ENCODE measurements around the gene GSTK1. TPM values are rescaled to one million over a fixed set of nuclear protein-coding genes. Genes with fewer than 3 reads are reported as not detected.

GSTK1 gene
- total and polyA plus RNA-seq, 10 of the 15 experiments (the other 5 are each of a cell fraction or from before 2014, with no cell fraction given) = 76.2 to 166 (median 127) TPM

DNA sequence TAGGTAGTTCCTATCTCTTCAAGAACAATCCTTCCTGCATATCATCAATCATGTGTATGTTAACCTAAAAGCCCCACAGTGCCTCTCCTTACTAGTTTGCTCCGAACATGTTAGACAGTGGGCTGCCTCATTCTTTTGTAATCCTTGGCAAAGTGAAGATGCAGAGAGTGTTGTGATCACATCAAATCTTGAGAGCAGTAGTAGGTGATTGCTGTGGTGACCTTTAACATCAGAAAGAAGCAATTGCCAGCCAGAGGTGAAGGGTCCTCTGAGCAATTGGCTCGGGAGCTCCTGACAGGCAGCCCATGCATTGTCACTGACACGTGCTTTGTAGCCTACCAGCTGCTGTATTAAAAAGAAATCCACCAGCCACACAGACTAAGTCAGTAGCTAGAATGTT lies 19.6 kb upstream of the GSTK1 start (continued):
- TF ChIP-seq, protein P1, sequence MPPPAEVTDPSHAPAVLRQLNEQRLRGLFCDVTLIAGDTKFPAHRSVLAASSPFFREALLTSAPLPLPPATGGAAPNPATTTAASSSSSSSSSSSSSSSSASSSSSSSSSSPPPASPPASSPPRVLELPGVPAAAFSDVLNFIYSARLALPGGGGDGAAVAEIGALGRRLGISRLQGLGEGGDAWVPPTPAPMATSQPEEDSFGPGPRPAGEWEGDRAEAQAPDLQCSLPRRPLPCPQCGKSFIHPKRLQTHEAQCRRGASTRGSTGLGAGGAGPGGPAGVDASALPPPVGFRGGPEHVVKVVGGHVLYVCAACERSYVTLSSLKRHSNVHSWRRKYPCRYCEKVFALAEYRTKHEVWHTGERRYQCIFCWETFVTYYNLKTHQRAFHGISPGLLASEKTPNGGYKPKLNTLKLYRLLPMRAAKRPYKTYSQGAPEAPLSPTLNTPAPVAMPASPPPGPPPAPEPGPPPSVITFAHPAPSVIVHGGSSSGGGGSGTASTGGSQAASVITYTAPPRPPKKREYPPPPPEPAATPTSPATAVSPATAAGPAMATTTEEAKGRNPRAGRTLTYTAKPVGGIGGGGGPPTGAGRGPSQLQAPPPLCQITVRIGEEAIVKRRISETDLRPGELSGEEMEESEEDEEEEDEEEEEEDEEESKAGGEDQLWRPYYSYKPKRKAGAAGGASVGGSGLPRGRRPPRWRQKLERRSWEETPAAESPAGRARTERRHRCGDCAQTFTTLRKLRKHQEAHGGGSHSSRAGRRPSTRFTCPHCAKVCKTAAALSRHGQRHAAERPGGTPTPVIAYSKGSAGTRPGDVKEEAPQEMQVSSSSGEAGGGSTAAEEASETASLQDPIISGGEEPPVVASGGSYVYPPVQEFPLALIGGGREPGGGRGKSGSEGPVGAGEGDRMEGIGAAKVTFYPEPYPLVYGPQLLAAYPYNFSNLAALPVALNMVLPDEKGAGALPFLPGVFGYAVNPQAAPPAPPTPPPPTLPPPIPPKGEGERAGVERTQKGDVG (CRISPR knock-in tag; IDR thresholded peaks at IDR 0.05) = no peak
- no peak for TF ChIP-seq NFIC (IDR thresholded peaks at IDR 0.05; ENCODE audit: low read depth, low read length)

DNA sequence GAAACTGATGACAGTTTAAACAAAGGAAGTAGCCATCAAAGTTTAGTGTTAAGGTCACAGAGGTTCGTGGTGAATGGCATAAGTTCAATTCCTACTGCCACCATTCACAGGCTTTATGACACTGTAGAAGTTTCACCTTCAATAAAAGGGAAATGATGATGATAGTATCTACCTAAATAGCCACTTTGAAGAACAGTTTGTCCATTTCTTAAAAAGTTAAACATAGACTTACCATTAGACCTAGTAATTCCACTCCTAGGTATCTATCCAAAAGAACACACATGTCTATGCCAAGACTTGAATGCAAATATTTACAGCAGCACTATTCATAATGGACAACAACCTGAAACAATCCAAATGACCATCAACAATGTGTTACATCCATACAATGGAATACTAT lies 18.9 kb upstream of the GSTK1 start:
- Histone ChIP-seq H3K9ac (ENCODE audit: control insufficient read depth, insufficient read depth, low read length) (no peak overlapping the region), H3K4me3 (no peak overlapping the region), H3K27me3 (replicated peaks in 1 of 2; ENCODE audit: control insufficient read depth in 2 of 2, insufficient read depth in 2 of 2, low read length in 1 of 2) (no peaks in the 10 kb centered on the region), H2AFZ (ENCODE audit: control insufficient read depth, low read depth, low read length) (no peak overlapping the region), H3K79me2 (ENCODE audit: control insufficient read depth, insufficient read depth, low read length) (no peaks in the 10 kb centered on the region), H3K4me1 (ENCODE audit: control insufficient read depth, insufficient read depth, low read length) (no peaks in the 10 kb centered on the region), H4K20me1 (ENCODE audit: control insufficient read depth, insufficient read depth) (no peaks in the 10 kb centered on the region), H3K4me2 (ENCODE audit: control insufficient read depth, insufficient read depth) (no peak overlapping the region), H3K9me3 (replicated peaks; ENCODE audit: control insufficient read depth, insufficient read depth, low read length) (no peaks in the 10 kb centered on the region; the same call in 2 of the 3 replicates), H3K27ac (ENCODE audit: control insufficient read depth, insufficient read depth) (no peak overlapping the region), H3K36me3 (ENCODE audit: control insufficient read depth in 2 of 2, insufficient read depth in 2 of 2, low read length in 1 of 2) (no peaks in the 10 kb centered on the region)
- 0% methylated on average over 1 of the region's 1 CpG for WGBS (ENCODE audit: insufficient coverage, insufficient replicate concordance, low lambda C conversion rate, missing lambda C conversion rate)
- POLR2A ChIA-PET = no interaction called here
- no peak for FAIRE-seq
- no peak for ATAC-seq
- BruUV-seq (replicated peaks) = no TSS peak
- intact Hi-C loops (cut with micrococcal nuclease; ENCODE audit: unreplicated experiment) (loop anchor here (10.0 kb wide), 1 partner anchor 880 kb away; the partner anchor contains the start of gene OR2A14), in situ Hi-C loops (cut with MboI) (no loop called here)
- no peak for DNase-seq (ENCODE audit: low read depth, low spot score)
- CTCF ChIA-PET = interaction anchor here (1.5 to 6.9 kb wide), 3 partner anchors 57 to 171 kb away, joined by 3 to 124 read pairs (median 3); no protein-coding TSS in a partner anchor
- SMC1A ChIA-PET (ENCODE audit: uncharacterized antibody, unreplicated experiment) = interaction anchor here (1.1 to 1.5 kb wide), 2 partner anchors 64 to 173 kb away, joined by 3 read pairs; no protein-coding TSS in a partner anchor
- RAD21 ChIA-PET (ENCODE audit: unreplicated experiment) = interaction anchor here (1.4 kb wide), 1 partner anchor 61 kb away, joined by 4 read pairs; no protein-coding TSS in a partner anchor
- TF ChIP-seq HDGF (IDR thresholded peaks at IDR 0.05) (no peak), EED (IDR thresholded peaks at IDR 0.05; ENCODE audit: low read depth) (no peak), PML (IDR thresholded peaks at IDR 0.05; ENCODE audit: low read length) (no peak), BRCA1 (IDR thresholded peaks at IDR 0.05; ENCODE audit: low read depth, low read length) (no peak), CREB1 (IDR thresholded peaks at IDR 0.05; ENCODE audit: low read depth) (no peak), YY1 (IDR thresholded peaks at IDR 0.05; ENCODE audit: low read depth, low read length) (no peak), TARDBP (IDR thresholded peaks at IDR 0.05; ENCODE audit: borderline replicate concordance) (no peak), BMI1 (IDR thresholded peaks at IDR 0.05; ENCODE audit: borderline replicate concordance) (no peak), STAT3 (IDR thresholded peaks at IDR 0.05; ENCODE audit: low read depth, low read length) (no peak), ZNF207 (IDR thresholded peaks at IDR 0.05; ENCODE audit: borderline replicate concordance) (no peak), ZZZ3 (IDR thresholded peaks at IDR 0.05; ENCODE audit: control insufficient read depth, insufficient read length, low read depth) (no peak)
- TF ChIP-seq, protein P1 (CRISPR knock-in tag; IDR thresholded peaks at IDR 0.05) = no peak
- TF ChIP-seq, protein P2, sequence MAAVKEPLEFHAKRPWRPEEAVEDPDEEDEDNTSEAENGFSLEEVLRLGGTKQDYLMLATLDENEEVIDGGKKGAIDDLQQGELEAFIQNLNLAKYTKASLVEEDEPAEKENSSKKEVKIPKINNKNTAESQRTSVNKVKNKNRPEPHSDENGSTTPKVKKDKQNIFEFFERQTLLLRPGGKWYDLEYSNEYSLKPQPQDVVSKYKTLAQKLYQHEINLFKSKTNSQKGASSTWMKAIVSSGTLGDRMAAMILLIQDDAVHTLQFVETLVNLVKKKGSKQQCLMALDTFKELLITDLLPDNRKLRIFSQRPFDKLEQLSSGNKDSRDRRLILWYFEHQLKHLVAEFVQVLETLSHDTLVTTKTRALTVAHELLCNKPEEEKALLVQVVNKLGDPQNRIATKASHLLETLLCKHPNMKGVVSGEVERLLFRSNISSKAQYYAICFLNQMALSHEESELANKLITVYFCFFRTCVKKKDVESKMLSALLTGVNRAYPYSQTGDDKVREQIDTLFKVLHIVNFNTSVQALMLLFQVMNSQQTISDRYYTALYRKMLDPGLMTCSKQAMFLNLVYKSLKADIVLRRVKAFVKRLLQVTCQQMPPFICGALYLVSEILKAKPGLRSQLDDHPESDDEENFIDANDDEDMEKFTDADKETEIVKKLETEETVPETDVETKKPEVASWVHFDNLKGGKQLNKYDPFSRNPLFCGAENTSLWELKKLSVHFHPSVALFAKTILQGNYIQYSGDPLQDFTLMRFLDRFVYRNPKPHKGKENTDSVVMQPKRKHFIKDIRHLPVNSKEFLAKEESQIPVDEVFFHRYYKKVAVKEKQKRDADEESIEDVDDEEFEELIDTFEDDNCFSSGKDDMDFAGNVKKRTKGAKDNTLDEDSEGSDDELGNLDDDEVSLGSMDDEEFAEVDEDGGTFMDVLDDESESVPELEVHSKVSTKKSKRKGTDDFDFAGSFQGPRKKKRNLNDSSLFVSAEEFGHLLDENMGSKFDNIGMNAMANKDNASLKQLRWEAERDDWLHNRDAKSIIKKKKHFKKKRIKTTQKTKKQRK (IDR thresholded peaks at IDR 0.05; ENCODE audit: low read depth, low read length) = no peak
